ENCODE measurements around the gene PA2G4.
A peak's percentile ranks its signal among the peaks of the same experiment; 100 is the strongest.

Gene PA2G4

DNA sequence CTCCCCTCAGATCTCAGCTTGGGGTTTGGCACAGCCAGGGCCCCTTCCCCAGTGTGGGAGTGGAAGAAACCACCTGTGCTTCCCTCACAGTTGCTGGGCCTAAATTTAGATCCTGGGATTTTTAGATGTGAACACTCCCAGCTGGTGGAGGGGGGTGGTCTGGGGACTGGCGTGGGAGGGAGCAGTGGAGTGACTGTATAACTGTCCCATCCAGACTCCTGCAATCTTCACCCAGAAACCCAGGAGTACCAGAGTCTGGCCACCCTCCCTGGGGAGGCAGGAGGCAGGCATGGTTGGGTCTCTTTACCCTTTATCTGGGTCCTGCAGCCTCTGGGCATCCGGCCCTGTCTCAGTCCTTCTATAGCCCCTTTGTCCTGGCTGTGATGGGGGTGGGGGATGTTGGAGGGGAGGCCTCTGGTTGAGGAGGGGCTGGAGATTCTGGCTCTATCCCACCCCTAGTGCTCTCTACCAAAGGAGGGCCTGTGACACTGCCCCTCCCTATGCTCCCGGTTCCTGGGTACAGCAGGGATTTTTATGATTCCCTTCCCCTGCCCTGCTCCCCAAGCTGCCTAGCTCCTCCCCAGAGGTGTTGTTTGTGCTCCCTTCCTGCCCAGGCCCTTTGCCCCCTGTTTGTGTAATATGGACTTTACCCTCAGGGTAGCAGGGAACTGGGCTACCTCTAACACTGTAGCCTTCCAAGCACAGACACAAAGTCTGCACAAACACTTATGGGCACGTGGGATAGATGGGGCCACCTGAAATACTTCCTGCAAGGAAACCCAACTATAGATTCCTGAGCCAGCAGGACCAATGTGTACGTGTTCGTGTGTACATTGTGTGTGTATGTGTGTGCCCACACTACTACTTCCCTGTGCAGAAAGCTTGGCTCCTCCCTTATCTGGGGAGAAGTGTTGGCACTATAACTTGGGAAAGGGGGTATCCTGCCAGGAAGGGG, 22.7 kb upstream of the PA2G4 start:
- peaks cover 33% of the 10 kb centered on the region for H3K27me3 ChIP-seq (ENCODE audit: low read depth, low read length)
- H3K27ac ChIP-seq (ENCODE audit: low read length): no peak overlapping the region
- TF ChIP-seq EZH2phosphoT487 (IDR thresholded peaks at IDR 0.05; ENCODE audit: low read depth) (no peak), CTCF (IDR thresholded peaks at IDR 0.05; ENCODE audit: low read depth, low read length) (no peak)
- H3K9ac ChIP-seq (ENCODE audit: low read length): no peak overlapping the region
- no peaks in the 10 kb centered on the region for H4K20me1 ChIP-seq (ENCODE audit: insufficient read depth, low read length)
- no peaks in the 10 kb centered on the region for H3K36me3 ChIP-seq (replicated peaks; ENCODE audit: low read depth, low read length)
- no peak overlapping the region for H3K4me3 ChIP-seq (ENCODE audit: low read length)
- H2AFZ ChIP-seq (ENCODE audit: low read depth, low read length): no peak overlapping the region
- no peaks in the 10 kb centered on the region for H3K79me2 ChIP-seq (ENCODE audit: low read length)
- H3K9me3 ChIP-seq (ENCODE audit: insufficient read depth, low read length): no peaks in the 10 kb centered on the region
- H3K4me2 ChIP-seq (ENCODE audit: low read length): no peak overlapping the region
- no peaks in the 10 kb centered on the region for H3K4me1 ChIP-seq (ENCODE audit: low read length)

- Histone ChIP-seq H3K36me3 (replicated peaks; ENCODE audit: low read depth, low read length) (no peaks in the 10 kb centered on the region), H2AFZ (ENCODE audit: low read depth, low read length) (no peak overlapping the region), H3K4me3 (ENCODE audit: low read length) (no peak overlapping the region), H3K9me3 (ENCODE audit: insufficient read depth, low read length) (no peaks in the 10 kb centered on the region), H3K9ac (ENCODE audit: low read length) (no peak overlapping the region), H3K4me1 (ENCODE audit: low read length) (no peaks in the 10 kb centered on the region), H3K27ac (ENCODE audit: low read length) (no peak overlapping the region), H4K20me1 (ENCODE audit: insufficient read depth, low read length) (no peaks in the 10 kb centered on the region), H3K79me2 (ENCODE audit: low read length) (no peaks in the 10 kb centered on the region), H3K27me3 (ENCODE audit: low read depth, low read length) (peaks cover 33% of the 10 kb centered on the region), H3K4me2 (ENCODE audit: low read length) (no peak overlapping the region)
- TF ChIP-seq EZH2phosphoT487 (IDR thresholded peaks at IDR 0.05; ENCODE audit: low read depth): no peak
- no peak for TF ChIP-seq CTCF (IDR thresholded peaks at IDR 0.05; ENCODE audit: low read depth, low read length)
Measured at GRCh38 chr12:56082382-56082781, 22.0 kb upstream of the PA2G4 start.

GRCh38 chr12:56082967-56083366, 21.4 kb upstream of the PA2G4 start:
- Histone ChIP-seq H3K27me3 (ENCODE audit: low read depth, low read length) (peaks cover 33% of the 10 kb centered on the region), H3K36me3 (replicated peaks; ENCODE audit: low read depth, low read length) (no peaks in the 10 kb centered on the region), H3K4me2 (ENCODE audit: low read length) (no peak overlapping the region), H3K9ac (ENCODE audit: low read length) (no peak overlapping the region), H4K20me1 (ENCODE audit: insufficient read depth, low read length) (no peaks in the 10 kb centered on the region), H3K4me1 (ENCODE audit: low read length) (no peaks in the 10 kb centered on the region), H3K9me3 (ENCODE audit: insufficient read depth, low read length) (no peaks in the 10 kb centered on the region), H3K79me2 (ENCODE audit: low read length) (no peaks in the 10 kb centered on the region), H3K4me3 (ENCODE audit: low read length) (no peak overlapping the region), H3K27ac (ENCODE audit: low read length) (no peak overlapping the region), H2AFZ (ENCODE audit: low read depth, low read length) (no peak overlapping the region)
- TF ChIP-seq CTCF (IDR thresholded peaks at IDR 0.05; ENCODE audit: low read depth, low read length) (no peak), EZH2phosphoT487 (IDR thresholded peaks at IDR 0.05; ENCODE audit: low read depth) (no peak)

- Histone ChIP-seq H3K27me3 (ENCODE audit: low read depth, low read length) (peaks cover 33% of the 10 kb centered on the region), H3K36me3 (replicated peaks; ENCODE audit: low read depth, low read length) (no peaks in the 10 kb centered on the region), H3K27ac (ENCODE audit: low read length) (no peak overlapping the region), H3K4me1 (ENCODE audit: low read length) (no peaks in the 10 kb centered on the region), H3K4me2 (ENCODE audit: low read length) (no peak overlapping the region), H3K9ac (ENCODE audit: low read length) (no peak overlapping the region), H3K79me2 (ENCODE audit: low read length) (no peaks in the 10 kb centered on the region), H2AFZ (ENCODE audit: low read depth, low read length) (no peak overlapping the region), H4K20me1 (ENCODE audit: insufficient read depth, low read length) (no peaks in the 10 kb centered on the region), H3K9me3 (ENCODE audit: insufficient read depth, low read length) (no peaks in the 10 kb centered on the region), H3K4me3 (ENCODE audit: low read length) (no peak overlapping the region)
- TF ChIP-seq EZH2phosphoT487 (IDR thresholded peaks at IDR 0.05; ENCODE audit: low read depth): no peak
- peak; percentile 43 for TF ChIP-seq CTCF (IDR thresholded peaks at IDR 0.05; ENCODE audit: low read depth, low read length)
Measured at GRCh38 chr12:56084958-56085543, 19.3 kb upstream of the PA2G4 start.

All from OCI-LY3 (cell line).